Measurements from ENCODE around the gene GPR15LG.
"Not testable (repeated sequence)": the region's sequence is repeated elsewhere in the genome, so short reads cannot be mapped to it uniquely, and the experiment has no call there.

The GPR15LG gene

GRCh38 chr10:84173501-84173929 is at the start of gene GPR15LG:
GPR15LG (plus strand) TSS chr10:84173801; CDS start chr10:84173852, 51 bp downstream.
- in situ Hi-C loops (cut with MboI; ENCODE audit: low sequenced_read_pairs): no loop called here

DNA sequence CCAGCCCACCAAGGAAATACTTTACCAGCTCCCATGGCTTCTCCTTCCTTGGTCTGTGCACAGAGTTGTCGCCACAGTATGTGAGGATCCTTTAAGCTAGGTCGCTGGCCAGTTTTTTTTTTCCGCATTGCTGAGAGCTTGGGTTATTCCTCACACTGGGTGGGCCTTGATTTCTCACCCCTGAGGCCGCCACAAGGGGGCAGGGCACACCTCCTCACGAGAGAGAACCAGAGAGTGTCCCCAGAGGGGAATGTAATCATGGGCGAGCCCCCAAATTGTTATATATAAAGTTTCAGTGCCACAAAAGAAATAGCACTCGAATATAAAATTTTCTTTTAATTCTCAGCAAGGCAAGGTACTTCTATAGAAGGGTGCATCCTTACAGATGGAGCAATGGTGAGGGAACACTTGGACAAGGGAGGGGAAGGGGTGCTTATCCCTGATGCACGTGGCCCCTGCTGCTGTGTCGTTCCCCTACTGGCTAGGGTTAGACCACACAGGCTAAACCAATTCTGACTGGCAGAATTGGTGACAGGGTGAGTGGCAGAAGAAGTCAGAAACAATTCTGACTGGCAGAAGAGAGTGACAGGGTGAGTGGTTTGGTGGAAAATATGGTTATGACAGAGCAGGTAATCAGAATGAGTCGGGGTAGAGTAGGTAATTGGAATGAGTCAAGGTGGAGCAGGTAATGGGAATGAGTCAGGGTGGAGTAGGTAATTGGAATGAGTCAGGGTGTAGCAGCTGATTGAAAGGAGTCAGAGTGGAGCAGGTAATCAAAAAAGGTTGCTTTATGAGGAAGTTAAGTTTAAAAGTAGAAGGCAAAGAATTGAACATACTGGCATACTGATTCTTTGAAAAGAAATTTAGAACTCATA is 47.5 kb upstream of the GPR15LG start:
- in situ Hi-C loops (cut with MboI; ENCODE audit: low sequenced_read_pairs): not testable (repeated sequence)

DNA sequence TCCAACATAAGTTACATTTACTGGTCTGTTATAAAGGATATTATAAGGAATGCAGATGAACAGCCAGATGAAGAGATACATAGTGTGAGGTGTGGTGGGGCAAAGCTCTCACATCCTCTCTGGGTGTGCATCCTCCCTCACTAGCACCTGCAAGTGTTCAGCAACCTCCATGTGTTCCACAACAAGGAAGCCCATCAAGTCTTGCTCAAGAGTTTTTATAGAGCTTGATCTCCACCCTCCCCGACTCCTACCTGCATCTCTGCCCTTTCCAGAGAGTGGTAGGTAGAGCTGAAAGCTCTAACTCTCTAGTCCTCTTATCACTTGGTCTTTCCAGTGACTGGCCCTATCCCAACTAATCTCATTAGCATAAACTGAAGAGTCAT is 46.8 kb upstream of the GPR15LG start:
- in situ Hi-C loops (cut with MboI; ENCODE audit: low sequenced_read_pairs): no loop called here

- in situ Hi-C loops (cut with MboI; ENCODE audit: low sequenced_read_pairs): no loop called here
Observed at GRCh38 chr10:84135836-84136235, 37.8 kb upstream of the GPR15LG start.

DNA sequence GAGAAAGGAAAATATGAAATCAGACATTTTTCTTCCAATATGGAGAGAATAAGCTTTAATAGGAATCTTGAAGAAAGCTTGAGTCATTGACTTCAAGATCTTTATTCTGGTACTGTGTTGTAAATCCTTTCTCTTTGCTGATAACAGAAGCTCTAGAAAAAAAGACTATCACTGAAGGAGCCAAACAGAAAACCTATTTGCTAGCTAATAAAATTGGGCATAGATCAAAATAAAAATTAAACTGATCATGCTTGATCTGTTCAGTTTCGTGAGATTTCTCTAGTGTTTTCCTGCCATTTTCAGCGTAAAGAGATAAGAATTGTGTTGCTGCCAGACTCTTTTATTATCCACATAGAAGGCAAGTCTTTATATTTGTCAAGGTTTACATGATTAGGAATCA is 35.8 kb upstream of the GPR15LG start:
- in situ Hi-C loops (cut with MboI; ENCODE audit: low sequenced_read_pairs): no loop called here

DNA sequence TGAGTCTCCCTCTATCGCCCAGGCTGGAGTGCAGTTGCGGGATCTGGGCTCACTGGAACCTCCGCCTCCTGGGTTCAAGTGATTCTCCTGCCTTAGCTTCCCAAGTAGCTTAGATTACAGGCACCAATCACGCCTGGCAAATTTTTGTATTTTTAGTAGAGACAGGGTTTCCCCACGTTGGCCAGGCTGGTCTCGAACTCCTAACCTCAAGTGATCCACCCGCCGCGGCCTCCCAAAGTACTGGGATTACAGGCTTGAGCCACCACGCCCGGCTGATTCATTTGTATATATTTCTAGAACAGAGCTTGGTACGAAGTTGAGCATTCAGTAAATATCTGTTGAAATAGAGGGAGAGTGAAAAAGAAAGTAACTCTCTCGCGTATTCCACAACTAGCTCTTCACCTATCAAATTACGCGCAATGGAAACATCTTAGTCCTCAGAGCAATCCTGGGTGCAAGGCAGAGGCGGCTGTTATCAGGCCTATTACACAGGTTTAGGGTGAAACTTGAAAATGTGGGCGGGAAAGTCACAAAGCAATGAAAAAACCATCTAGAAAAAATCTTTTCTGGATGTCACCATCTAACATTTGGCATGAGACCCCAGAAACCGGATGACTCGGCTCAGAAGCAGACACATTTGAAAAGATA is 35.0 kb upstream of the GPR15LG start:
- in situ Hi-C loops (cut with MboI; ENCODE audit: low sequenced_read_pairs): no loop called here

- in situ Hi-C loops (cut with MboI; ENCODE audit: low sequenced_read_pairs): no loop called here
Observed at GRCh38 chr10:84139126-84140035, 34.2 kb upstream of the GPR15LG start, which contains the start of gene GHITM. GHITM (plus strand) TSS chr10:84139509; CDS start chr10:84141501, 1,992 bp downstream.

GRCh38 chr10:84140036-84140379 is 33.6 kb upstream of the GPR15LG start:
- in situ Hi-C loops (cut with MboI; ENCODE audit: low sequenced_read_pairs): no loop called here

- in situ Hi-C loops (cut with MboI; ENCODE audit: low sequenced_read_pairs): no loop called here
Observed at GRCh38 chr10:84147347-84147746, 26.3 kb upstream of the GPR15LG start.

DNA sequence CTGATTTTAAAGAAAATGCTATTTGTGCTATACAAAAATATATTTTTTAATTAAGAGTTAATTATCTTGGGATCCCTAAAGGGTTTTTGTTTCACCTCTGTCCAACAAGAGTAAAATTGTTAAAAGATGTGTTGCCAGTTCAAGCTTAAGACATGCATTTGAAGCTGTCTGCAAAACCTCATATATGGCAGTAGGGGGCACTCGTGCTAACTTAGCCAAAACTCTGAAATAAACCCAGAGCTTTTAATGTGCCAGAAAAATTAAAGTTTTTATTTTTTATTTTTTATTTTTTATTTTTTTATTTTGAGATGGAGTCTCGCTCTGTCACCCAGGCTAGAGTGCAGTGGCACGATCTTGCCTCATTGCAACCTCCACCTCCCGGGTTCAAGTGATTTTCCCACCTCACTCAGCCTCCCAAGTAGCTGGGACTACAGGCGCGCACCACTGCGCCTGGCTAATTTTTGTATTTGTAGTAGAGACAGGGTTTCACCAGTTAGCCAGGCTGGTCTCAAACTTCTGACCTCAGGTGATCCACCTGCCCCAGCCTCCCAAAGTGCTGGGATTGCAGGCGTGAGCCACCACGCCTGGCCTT is 25.5 kb upstream of the GPR15LG start:
- in situ Hi-C loops (cut with MboI; ENCODE audit: low sequenced_read_pairs): not testable (repeated sequence)

- in situ Hi-C loops (cut with MboI; ENCODE audit: low sequenced_read_pairs): no loop called here
Observed at GRCh38 chr10:84149854-84150253, 23.7 kb upstream of the GPR15LG start.

- in situ Hi-C loops (cut with MboI; ENCODE audit: low sequenced_read_pairs): no loop called here
Observed at GRCh38 chr10:84152769-84153168, 20.8 kb upstream of the GPR15LG start.

GRCh38 chr10:84155521-84155920 is 18.1 kb upstream of the GPR15LG start:
- in situ Hi-C loops (cut with MboI; ENCODE audit: low sequenced_read_pairs): no loop called here

GRCh38 chr10:84156009-84156408 is 17.6 kb upstream of the GPR15LG start:
- in situ Hi-C loops (cut with MboI; ENCODE audit: low sequenced_read_pairs): no loop called here

DNA sequence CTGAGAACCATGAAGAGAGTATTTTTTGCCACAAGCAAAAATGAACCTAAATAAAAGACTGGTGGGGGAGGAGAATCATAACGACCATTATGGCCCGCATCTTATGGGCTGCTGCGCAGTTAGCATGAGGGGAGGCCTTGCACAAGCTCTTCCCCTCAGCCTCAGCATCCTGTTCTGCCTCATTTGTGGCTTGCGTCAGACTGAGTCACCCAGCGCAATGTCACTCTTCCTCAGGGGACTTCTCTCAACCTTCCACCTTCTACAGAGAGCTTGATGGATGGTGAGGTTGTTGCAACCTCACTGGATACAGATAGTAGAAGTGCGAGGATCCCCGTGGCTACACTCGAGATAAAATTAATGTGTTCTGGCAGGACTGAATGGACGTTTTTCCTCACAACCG is 16.8 kb upstream of the GPR15LG start:
- in situ Hi-C loops (cut with MboI; ENCODE audit: low sequenced_read_pairs): no loop called here

- in situ Hi-C loops (cut with MboI; ENCODE audit: low sequenced_read_pairs): no loop called here
Observed at GRCh38 chr10:84158061-84158460, 15.5 kb upstream of the GPR15LG start.

- in situ Hi-C loops (cut with MboI; ENCODE audit: low sequenced_read_pairs): no loop called here
Observed at GRCh38 chr10:84158550-84158949, 15.1 kb upstream of the GPR15LG start.

GRCh38 chr10:84159076-84159685 is 14.4 kb upstream of the GPR15LG start:
- in situ Hi-C loops (cut with MboI; ENCODE audit: low sequenced_read_pairs): no loop called here

DNA sequence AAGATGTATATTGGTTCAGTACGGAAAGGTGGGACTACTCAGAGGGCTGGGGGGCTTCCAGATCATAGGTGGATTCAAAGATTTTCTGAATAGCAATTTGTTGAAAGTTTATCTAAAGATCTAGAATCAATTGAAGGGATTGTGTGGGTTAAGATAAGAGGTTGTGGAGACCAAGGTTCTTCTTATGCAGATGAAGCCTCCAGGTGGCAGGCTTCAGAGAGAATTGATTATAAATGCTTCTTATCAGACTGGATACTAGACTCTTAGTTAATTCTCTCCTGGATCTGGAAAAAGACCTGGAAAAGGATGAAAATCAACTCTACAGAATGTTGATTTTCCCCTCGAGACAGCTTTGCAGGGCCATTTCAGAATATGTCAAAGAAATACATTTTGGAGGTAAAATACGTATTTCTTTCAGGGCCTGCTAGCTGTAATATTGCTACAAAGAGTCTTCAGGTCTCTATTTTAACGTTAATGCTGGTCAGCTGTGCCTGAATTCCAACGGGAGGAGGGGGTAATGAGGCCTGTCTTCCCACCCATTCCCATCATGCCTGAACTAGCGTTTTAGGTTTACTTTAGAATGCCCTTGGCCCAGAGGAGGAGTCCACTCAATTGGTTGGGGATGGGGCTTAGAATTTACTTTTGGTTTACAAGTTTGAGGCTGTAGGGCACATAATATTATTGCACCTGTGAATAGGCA is 12.8 kb upstream of the GPR15LG start:
- in situ Hi-C loops (cut with MboI; ENCODE audit: low sequenced_read_pairs): no loop called here

GRCh38 chr10:84163996-84164395 is 9.6 kb upstream of the GPR15LG start:
- in situ Hi-C loops (cut with MboI; ENCODE audit: low sequenced_read_pairs): no loop called here

All from hTERT RPE-1 (cell line).